GM19452 (cell line): ENCODE results near the gene CPM.
"Not testable (repeated sequence)": the region's sequence is repeated elsewhere in the genome, so short reads cannot be mapped to it uniquely, and the experiment has no call there.

Source experiments
- ATAC-seq: cut with Tn5 transposase; IDR thresholded peaks from one replicate; pipeline ENCODE4 v1.9.1; 2021; ENCODE audit not compliant: unreplicated experiment

Gene CPM

GRCh38 chr12:68809190-68810026 lies 123.6 kb downstream of the CPM start:
- ATAC-seq: no peak

- ATAC-seq: peak; percentile 52
Observed at GRCh38 chr12:68808388-68809189, 124.4 kb downstream of the CPM start.

GRCh38 chr12:68807576-68808387 lies 125.2 kb downstream of the CPM start, which contains the start of gene MDM2:
Gene MDM2 (plus strand): TSS chr12:68808177. CDS start chr12:68808478, 301 bp downstream.
- ATAC-seq: peak; percentile 73

GRCh38 chr12:68807274-68807575 lies 125.7 kb downstream of the CPM start:
- not testable (repeated sequence) for ATAC-seq

- ATAC-seq: no peak
Observed at GRCh38 chr12:68806488-68807237, 126.3 kb downstream of the CPM start.

GRCh38 chr12:68805592-68806120 lies 127.3 kb downstream of the CPM start:
- ATAC-seq: no peak

- ATAC-seq: no peak
Observed at GRCh38 chr12:68804657-68805591, 128.0 kb downstream of the CPM start.

- ATAC-seq: no peak
Observed at GRCh38 chr12:68803948-68804656, 128.9 kb downstream of the CPM start.

- not testable (repeated sequence) for ATAC-seq
Observed at GRCh38 chr12:68802911-68803651, 129.9 kb downstream of the CPM start.

- ATAC-seq: not testable (repeated sequence)
Observed at GRCh38 chr12:68802372-68802745, 130.6 kb downstream of the CPM start.
